Liver (tissue), 3 donors: ENCODE results near the gene ANKFY1.

ENCODE experiments used
- FOXA2 ChIP-seq: IDR thresholded peaks from 2 replicates; pipeline ENCODE4 v1.6.1; 2016; ENCODE audit warnings: antibody characterized with exemption
- TAF1 ChIP-seq: conservative IDR thresholded peaks from 2 replicates; pipeline ENCODE4 v1.6.1; 2016; ENCODE audit warnings: antibody characterized with exemption, mild to moderate bottlenecking
- TF ChIP-seq, protein P1 (sequence below): fragments of 150-350 bp; IDR thresholded peaks from 2 replicates; pipeline ENCODE4 v1.5.1; 2017; ENCODE audit warnings: improper control_type of control experiment, low read depth, low read length; ENCODE audit not compliant: missing input control
- TF ChIP-seq, protein P2 (sequence below): IDR thresholded peaks from 2 replicates; pipeline ENCODE4 v1.6.1; 2016; ENCODE audit warnings: antibody characterized with exemption, mild to moderate bottlenecking
- donor health status: healthy.
- donor health status: healthy.

DNA sequence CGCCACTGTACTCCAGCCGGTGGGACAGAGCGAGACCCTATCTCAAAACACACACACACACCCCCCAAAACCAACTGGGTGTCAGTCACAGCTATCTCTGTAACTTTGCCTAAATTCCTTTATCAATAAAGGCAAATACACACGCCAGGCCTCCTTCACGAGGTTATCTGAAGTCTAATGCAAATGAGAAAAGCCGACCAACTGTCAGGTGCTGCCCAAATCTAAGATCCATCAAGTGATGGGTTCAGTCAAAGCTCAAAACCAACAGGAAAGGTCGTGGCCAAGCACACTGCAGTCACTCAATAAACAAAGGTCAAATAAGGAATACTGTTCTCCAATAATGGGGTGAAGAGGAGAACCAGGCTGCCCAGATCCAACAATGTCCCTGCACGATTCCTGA is 1.1 kb downstream of the ANKFY1 start:
- TF ChIP-seq, protein P1, sequence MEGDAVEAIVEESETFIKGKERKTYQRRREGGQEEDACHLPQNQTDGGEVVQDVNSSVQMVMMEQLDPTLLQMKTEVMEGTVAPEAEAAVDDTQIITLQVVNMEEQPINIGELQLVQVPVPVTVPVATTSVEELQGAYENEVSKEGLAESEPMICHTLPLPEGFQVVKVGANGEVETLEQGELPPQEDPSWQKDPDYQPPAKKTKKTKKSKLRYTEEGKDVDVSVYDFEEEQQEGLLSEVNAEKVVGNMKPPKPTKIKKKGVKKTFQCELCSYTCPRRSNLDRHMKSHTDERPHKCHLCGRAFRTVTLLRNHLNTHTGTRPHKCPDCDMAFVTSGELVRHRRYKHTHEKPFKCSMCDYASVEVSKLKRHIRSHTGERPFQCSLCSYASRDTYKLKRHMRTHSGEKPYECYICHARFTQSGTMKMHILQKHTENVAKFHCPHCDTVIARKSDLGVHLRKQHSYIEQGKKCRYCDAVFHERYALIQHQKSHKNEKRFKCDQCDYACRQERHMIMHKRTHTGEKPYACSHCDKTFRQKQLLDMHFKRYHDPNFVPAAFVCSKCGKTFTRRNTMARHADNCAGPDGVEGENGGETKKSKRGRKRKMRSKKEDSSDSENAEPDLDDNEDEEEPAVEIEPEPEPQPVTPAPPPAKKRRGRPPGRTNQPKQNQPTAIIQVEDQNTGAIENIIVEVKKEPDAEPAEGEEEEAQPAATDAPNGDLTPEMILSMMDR = no peak
- TF ChIP-seq, protein P2, sequence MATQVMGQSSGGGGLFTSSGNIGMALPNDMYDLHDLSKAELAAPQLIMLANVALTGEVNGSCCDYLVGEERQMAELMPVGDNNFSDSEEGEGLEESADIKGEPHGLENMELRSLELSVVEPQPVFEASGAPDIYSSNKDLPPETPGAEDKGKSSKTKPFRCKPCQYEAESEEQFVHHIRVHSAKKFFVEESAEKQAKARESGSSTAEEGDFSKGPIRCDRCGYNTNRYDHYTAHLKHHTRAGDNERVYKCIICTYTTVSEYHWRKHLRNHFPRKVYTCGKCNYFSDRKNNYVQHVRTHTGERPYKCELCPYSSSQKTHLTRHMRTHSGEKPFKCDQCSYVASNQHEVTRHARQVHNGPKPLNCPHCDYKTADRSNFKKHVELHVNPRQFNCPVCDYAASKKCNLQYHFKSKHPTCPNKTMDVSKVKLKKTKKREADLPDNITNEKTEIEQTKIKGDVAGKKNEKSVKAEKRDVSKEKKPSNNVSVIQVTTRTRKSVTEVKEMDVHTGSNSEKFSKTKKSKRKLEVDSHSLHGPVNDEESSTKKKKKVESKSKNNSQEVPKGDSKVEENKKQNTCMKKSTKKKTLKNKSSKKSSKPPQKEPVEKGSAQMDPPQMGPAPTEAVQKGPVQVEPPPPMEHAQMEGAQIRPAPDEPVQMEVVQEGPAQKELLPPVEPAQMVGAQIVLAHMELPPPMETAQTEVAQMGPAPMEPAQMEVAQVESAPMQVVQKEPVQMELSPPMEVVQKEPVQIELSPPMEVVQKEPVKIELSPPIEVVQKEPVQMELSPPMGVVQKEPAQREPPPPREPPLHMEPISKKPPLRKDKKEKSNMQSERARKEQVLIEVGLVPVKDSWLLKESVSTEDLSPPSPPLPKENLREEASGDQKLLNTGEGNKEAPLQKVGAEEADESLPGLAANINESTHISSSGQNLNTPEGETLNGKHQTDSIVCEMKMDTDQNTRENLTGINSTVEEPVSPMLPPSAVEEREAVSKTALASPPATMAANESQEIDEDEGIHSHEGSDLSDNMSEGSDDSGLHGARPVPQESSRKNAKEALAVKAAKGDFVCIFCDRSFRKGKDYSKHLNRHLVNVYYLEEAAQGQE = no peak
- TF ChIP-seq FOXA2 (no peak), TAF1 (no peak)
